ENCODE results near the gene ACAT2.
"Not testable (repeated sequence)": the region's sequence is repeated elsewhere in the genome, so short reads cannot be mapped to it uniquely, and the experiment has no call there.

GRCh38 chr6:159824690-159825089, 62.8 kb downstream of the ACAT2 start:
- TF ChIP-seq YY1 (IDR thresholded peaks at IDR 0.05; ENCODE audit: insufficient read depth, insufficient read length); ZNF274 (IDR thresholded peaks at IDR 0.05; ENCODE audit: low read depth, low read length): not testable (repeated sequence)
